T-cell (primary cell): ENCODE data around the gene TNS1. TPM values are rescaled to one million over a fixed set of nuclear protein-coding genes. Genes with fewer than 3 reads are reported as not detected.

Experiments
- ATAC-seq, 4 experiments: fragments of 200-7000 bp in 3 of 4; fragments of 150-1000 bp in 1 of 4; cut with Tn5 transposase; replicated peaks in 1 of 4; 1 replicate in 3 of 4; 2 replicates in 1 of 4; pipeline ENCODE4 v1.10.0; 2021; ENCODE audit warnings: moderate library complexity in 3 of 4, mild to moderate bottlenecking in 2 of 4, moderate number of reproducible peaks in 1 of 4
- CTCF ChIA-PET, 2 donors: fragments of 300-600 bp; sonication (Branson Sonifier 250); formaldehyde crosslinking; loops; one replicate each; lab custom pipeline; 2022; ENCODE audit warnings: antibody characterized with exemption in 2 of 2; lab: Charles Lee
- POLR2A ChIA-PET, 2 donors: fragments of 300-600 bp; sonication (Branson Sonifier 250); formaldehyde crosslinking; loops; one replicate each; lab custom pipeline; 2022; ENCODE audit warnings: antibody characterized with exemption in 2 of 2; lab: Charles Lee
- DNase-seq, 35 experiments: peaks; one replicate each; pipeline versions ENCODE4 v3.0.0 to v3.0.0-alpha.2; 2013 to 2023
- H3K27ac ChIP-seq: one replicate; pipeline ENCODE4 v1.5.1; 2013; ENCODE audit warnings: low read length
- H3K27me3 ChIP-seq, 2 experiments: replicated peaks in 1 of 2; 1 replicate in 1 of 2; 2 replicates in 1 of 2; pipeline versions ENCODE4 v1.6.1 to v1.7.0; 2013; ENCODE audit warnings: low read length in 1 of 2, mixed read lengths in 1 of 2; ENCODE audit not compliant: control insufficient read depth in 2 of 2, insufficient read depth in 2 of 2; ENCODE audit errors: extremely low read depth in 1 of 2
- H3K36me3 ChIP-seq, 2 donors: 1 replicate in 1 of 2; 2 replicates in 1 of 2; pipeline versions ENCODE4 v1.6.1 to v1.7.0; 2013; ENCODE audit warnings: low read length in 1 of 2; ENCODE audit not compliant: control insufficient read depth in 2 of 2, insufficient read depth in 1 of 2; ENCODE audit errors: extremely low read depth in 1 of 2
- H3K4me1 ChIP-seq, 2 experiments: 1 replicate in 1 of 2; 2 replicates in 1 of 2; pipeline versions ENCODE4 v1.6.1 to v1.7.0; 2013; ENCODE audit warnings: low read length in 2 of 2, mixed read lengths in 1 of 2; ENCODE audit not compliant: insufficient read depth in 2 of 2, control insufficient read depth in 1 of 2; ENCODE audit errors: extremely low read depth in 1 of 2
- H3K4me3 ChIP-seq, 2 donors: 1 replicate in 1 of 2; 2 replicates in 1 of 2; pipeline versions ENCODE4 v1.5.1 to v1.7.0; 2013; ENCODE audit warnings: mild to moderate bottlenecking in 2 of 2, low read length in 1 of 2, moderate library complexity in 1 of 2; ENCODE audit not compliant: control insufficient read depth in 1 of 2; ENCODE audit errors: extremely low read depth in 1 of 2
- H3K9me3 ChIP-seq: 2 replicates; pipeline ENCODE4 v1.7.0; 2013
- H3K27ac Mint-ChIP-seq, 2 donors: one replicate each; pipeline ENCODE4 v1.8.0; 2020 to 2021; ENCODE audit warnings: mild to moderate bottlenecking in 2 of 2, mixed read lengths in 2 of 2
- H3K27me3 Mint-ChIP-seq, 2 donors: one replicate each; pipeline ENCODE4 v1.8.0; 2021 to 2022; ENCODE audit warnings: mixed read lengths in 2 of 2
- H3K36me3 Mint-ChIP-seq: one replicate; pipeline ENCODE4 v1.8.0; 2021; ENCODE audit warnings: mixed read lengths
- H3K4me1 Mint-ChIP-seq, 3 donors: one replicate each; pipeline ENCODE4 v1.8.0; 2020 to 2022; ENCODE audit warnings: mixed read lengths in 3 of 3, mild to moderate bottlenecking in 1 of 3
- H3K4me3 Mint-ChIP-seq, 3 donors: one replicate each; pipeline ENCODE4 v1.8.0; 2020 to 2022; ENCODE audit warnings: mild to moderate bottlenecking in 3 of 3, mixed read lengths in 3 of 3, moderate library complexity in 3 of 3
- H3K9me3 Mint-ChIP-seq, 3 donors: one replicate each; pipeline ENCODE4 v1.8.0; 2020 to 2022; ENCODE audit warnings: mixed read lengths in 3 of 3
- WGBS: methylation state at CpG from one replicate; pipeline ENCODE4 v1.1.5; 2013; ENCODE audit warnings: missing lambda C conversion rate; ENCODE audit not compliant: insufficient coverage; 5-methylcytosine and 5-hydroxymethylcytosine counted together
- total RNA-seq, 35 experiments: library from RNA in 6 of 35; stranded (reverse) in 6 of 35; fragments of 120-200 nt in 1 of 35; gene quantifications; one replicate each; pipeline versions ENCODE4 v1.2.1 to v1.2.4 and lab custom pipeline; 2013 to 2026

Gene TNS1
- total RNA-seq, 5 donors from 2014 or later (not counting 1 experiment from before 2014, with no cell fraction given) = 0.28 to 2.1 (median 1.3) TPM

- peaks cover 5 to 17% of the 10 kb centered on the region in 2 donors for H3K27me3 Mint-ChIP-seq
- WGBS = 79% methylated on average over 9 of the region's 9 CpGs
These were observed 87.9 kb downstream of the TNS1 start for GRCh38 chr2:217914878-217915277.

GRCh38 chr2:217914078-217914477 lies 88.7 kb downstream of the TNS1 start:
- ATAC-seq (no peak), DNase-seq (no peak)
- ChIA-PET POLR2A (no interaction called here), CTCF (no interaction called here)
- no peaks in the 10 kb centered on the region for H3K4me1 Mint-ChIP-seq
- H3K27me3 Mint-ChIP-seq = peaks cover 5 to 17% of the 10 kb centered on the region in 2 donors
- Histone ChIP-seq H3K4me1 (no peaks in the 10 kb centered on the region), H3K36me3 (no peaks in the 10 kb centered on the region), H3K27me3 (peaks cover 0 to 24% of the 10 kb centered on the region in 2 experiments), H3K9me3 (no peaks in the 10 kb centered on the region), H3K4me3 (no peak overlapping the region), H3K27ac (no peak overlapping the region)
- no peaks in the 10 kb centered on the region for H3K9me3 Mint-ChIP-seq
- 89% methylated on average over 1 of the region's 1 CpG for WGBS
- no peaks in the 10 kb centered on the region for H3K36me3 Mint-ChIP-seq
- no peak overlapping the region for H3K27ac Mint-ChIP-seq
- no peak overlapping the region for H3K4me3 Mint-ChIP-seq

More at GRCh38 chr2:217914878-217915277, 87.9 kb downstream of the TNS1 start:
- H3K4me3 Mint-ChIP-seq = no peak overlapping the region
- no peaks in the 10 kb centered on the region for H3K4me1 Mint-ChIP-seq
- ChIA-PET CTCF (no interaction called here), POLR2A (no interaction called here)
- no peaks in the 10 kb centered on the region for H3K36me3 Mint-ChIP-seq
- H3K9me3 Mint-ChIP-seq = no peaks in the 10 kb centered on the region
- Histone ChIP-seq H3K4me1 (no peaks in the 10 kb centered on the region), H3K27me3 (peaks cover 0 to 26% of the 10 kb centered on the region in 2 experiments), H3K27ac (no peak overlapping the region), H3K4me3 (no peak overlapping the region), H3K36me3 (no peaks in the 10 kb centered on the region), H3K9me3 (no peaks in the 10 kb centered on the region)
- no peak overlapping the region for H3K27ac Mint-ChIP-seq
- ATAC-seq (no peak), DNase-seq (no peak)

- H3K27me3 ChIP-seq = peaks cover 0 to 25% of the 10 kb centered on the region in 2 experiments
- no peaks in the 10 kb centered on the region for H3K4me1 Mint-ChIP-seq
- ATAC-seq (no peak), DNase-seq (no peak)
- no peaks in the 10 kb centered on the region for H3K36me3 ChIP-seq
- H3K27ac Mint-ChIP-seq = no peak overlapping the region
- H3K4me1 ChIP-seq = no peaks in the 10 kb centered on the region
- peaks cover 5 to 18% of the 10 kb centered on the region in 2 donors for H3K27me3 Mint-ChIP-seq
- no peaks in the 10 kb centered on the region for H3K36me3 Mint-ChIP-seq
- CTCF ChIA-PET = no interaction called here
- POLR2A ChIA-PET = no interaction called here
- WGBS = 64% methylated on average over 3 of the region's 3 CpGs
- no peak overlapping the region for H3K4me3 ChIP-seq
- H3K9me3 Mint-ChIP-seq = no peaks in the 10 kb centered on the region
- H3K27ac ChIP-seq = no peak overlapping the region
- no peak overlapping the region for H3K4me3 Mint-ChIP-seq
- no peaks in the 10 kb centered on the region for H3K9me3 ChIP-seq
These were observed 89.4 kb downstream of the TNS1 start for GRCh38 chr2:217913436-217913835.

- Histone ChIP-seq H3K9me3 (no peaks in the 10 kb centered on the region), H3K27me3 (peaks cover 0 to 29% of the 10 kb centered on the region in 2 experiments), H3K27ac (no peak overlapping the region), H3K4me1 (no peaks in the 10 kb centered on the region), H3K36me3 (no peaks in the 10 kb centered on the region), H3K4me3 (no peak overlapping the region)
- no peak overlapping the region for H3K4me3 Mint-ChIP-seq
- H3K27me3 Mint-ChIP-seq = peaks cover 5 to 29% of the 10 kb centered on the region in 2 donors
- no peaks in the 10 kb centered on the region for H3K9me3 Mint-ChIP-seq
- DNase-seq = no peak
- POLR2A ChIA-PET = no interaction called here
- WGBS = 85% methylated on average over 6 of the region's 25 CpGs
- H3K27ac Mint-ChIP-seq = no peak overlapping the region
- no peaks in the 10 kb centered on the region for H3K4me1 Mint-ChIP-seq
- no peak for ATAC-seq
- no peaks in the 10 kb centered on the region for H3K36me3 Mint-ChIP-seq
- CTCF ChIA-PET = no interaction called here
These were observed 90.4 kb downstream of the TNS1 start for GRCh38 chr2:217912098-217913024.

- ATAC-seq = no peak
- Mint-ChIP-seq H3K36me3 (no peaks in the 10 kb centered on the region), H3K27ac (no peak overlapping the region), H3K4me3 (no peak overlapping the region), H3K27me3 (peaks cover 12 to 37% of the 10 kb centered on the region in 2 donors), H3K9me3 (no peaks in the 10 kb centered on the region), H3K4me1 (no peaks in the 10 kb centered on the region)
- H3K27me3 ChIP-seq = peaks cover 0 to 32% of the 10 kb centered on the region in 2 experiments
- DNase-seq = no peak
- H3K4me3 ChIP-seq = no peak overlapping the region
- WGBS = 80% methylated on average over 3 of the region's 9 CpGs
- ChIA-PET POLR2A (no interaction called here), CTCF (interaction anchor here in 1 of 2 donors (0.6 kb wide), 1 partner anchor 15 kb away, joined by 3 read pairs; no protein-coding TSS in a partner anchor)
- H3K27ac ChIP-seq = no peak overlapping the region
- H3K36me3 ChIP-seq = no peaks in the 10 kb centered on the region
- no peaks in the 10 kb centered on the region for H3K9me3 ChIP-seq
- H3K4me1 ChIP-seq = no peaks in the 10 kb centered on the region
These were observed 91.3 kb downstream of the TNS1 start for GRCh38 chr2:217911283-217912097.

- Histone ChIP-seq H3K9me3 (no peaks in the 10 kb centered on the region), H3K27me3 (peaks cover 0 to 36% of the 10 kb centered on the region in 2 experiments), H3K27ac (no peak overlapping the region), H3K4me3 (no peak overlapping the region), H3K36me3 (no peaks in the 10 kb centered on the region), H3K4me1 (no peaks in the 10 kb centered on the region)
- POLR2A ChIA-PET = interaction anchor here in 1 of 2 donors (0.6 kb wide), 1 partner anchor 53 kb away, joined by 4 read pairs; no protein-coding TSS in a partner anchor
- CTCF ChIA-PET = interaction anchor here in 1 of 2 donors (0.6 kb wide), 1 partner anchor 16 kb away, joined by 3 read pairs; no protein-coding TSS in a partner anchor
- H3K27ac Mint-ChIP-seq = no peak overlapping the region
- no peak for DNase-seq
- H3K9me3 Mint-ChIP-seq = no peaks in the 10 kb centered on the region
- no peaks in the 10 kb centered on the region for H3K4me1 Mint-ChIP-seq
- ATAC-seq = no peak
- no peaks in the 10 kb centered on the region for H3K36me3 Mint-ChIP-seq
- H3K27me3 Mint-ChIP-seq = peaks cover 14 to 40% of the 10 kb centered on the region in 2 donors
- no peak overlapping the region for H3K4me3 Mint-ChIP-seq
These were observed 92.0 kb downstream of the TNS1 start for GRCh38 chr2:217910875-217911212.
